ENCODE data around the gene IFNL4.

DNA sequence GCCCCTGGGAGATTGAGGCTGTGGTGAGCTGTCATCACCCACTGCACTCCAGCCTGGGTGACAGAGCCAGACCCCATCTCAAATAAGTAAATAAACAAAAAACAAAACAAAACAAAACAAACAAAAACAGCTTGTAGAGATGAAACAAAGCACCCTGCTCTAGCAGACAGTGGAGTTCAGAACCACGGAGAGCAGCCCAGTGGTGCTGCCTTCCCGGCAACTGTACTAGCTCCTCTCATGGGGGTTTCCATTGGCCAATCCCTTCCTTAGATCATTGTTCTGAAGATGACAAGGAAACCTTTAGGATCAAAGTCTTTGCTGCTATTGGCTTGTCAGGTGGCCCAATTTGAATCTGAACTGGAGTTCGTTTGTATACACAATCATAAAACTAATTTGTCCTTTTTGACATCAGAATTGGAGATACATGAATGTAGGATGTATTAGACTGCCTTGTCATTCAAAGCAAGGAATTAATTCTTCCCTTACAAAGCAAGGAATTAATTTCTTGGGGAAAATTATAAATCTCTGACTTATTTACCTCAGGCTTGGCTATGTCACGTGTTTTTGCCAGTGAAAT lies 24.9 kb downstream of the IFNL4 start:
- no peak for TF ChIP-seq POLR2AphosphoS5 (IDR thresholded peaks at IDR 0.05)
- TF ChIP-seq, protein P1, sequence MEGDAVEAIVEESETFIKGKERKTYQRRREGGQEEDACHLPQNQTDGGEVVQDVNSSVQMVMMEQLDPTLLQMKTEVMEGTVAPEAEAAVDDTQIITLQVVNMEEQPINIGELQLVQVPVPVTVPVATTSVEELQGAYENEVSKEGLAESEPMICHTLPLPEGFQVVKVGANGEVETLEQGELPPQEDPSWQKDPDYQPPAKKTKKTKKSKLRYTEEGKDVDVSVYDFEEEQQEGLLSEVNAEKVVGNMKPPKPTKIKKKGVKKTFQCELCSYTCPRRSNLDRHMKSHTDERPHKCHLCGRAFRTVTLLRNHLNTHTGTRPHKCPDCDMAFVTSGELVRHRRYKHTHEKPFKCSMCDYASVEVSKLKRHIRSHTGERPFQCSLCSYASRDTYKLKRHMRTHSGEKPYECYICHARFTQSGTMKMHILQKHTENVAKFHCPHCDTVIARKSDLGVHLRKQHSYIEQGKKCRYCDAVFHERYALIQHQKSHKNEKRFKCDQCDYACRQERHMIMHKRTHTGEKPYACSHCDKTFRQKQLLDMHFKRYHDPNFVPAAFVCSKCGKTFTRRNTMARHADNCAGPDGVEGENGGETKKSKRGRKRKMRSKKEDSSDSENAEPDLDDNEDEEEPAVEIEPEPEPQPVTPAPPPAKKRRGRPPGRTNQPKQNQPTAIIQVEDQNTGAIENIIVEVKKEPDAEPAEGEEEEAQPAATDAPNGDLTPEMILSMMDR (IDR thresholded peaks at IDR 0.05) = no peak
